Adrenal gland (tissue), 5 donors: Measurements from ENCODE around the gene TRIP10.

Experiments used
- CTCF ChIP-seq, 6 experiments: fragments of 450-650 bp in 4 of 6; fragments of 200-600 bp in 2 of 6; sonication (generic) in 1 of 6; IDR thresholded peaks; 1 replicate in 5 of 6; 2 replicates in 1 of 6; pipeline versions ENCODE4 v1.5.1 to v1.8.0; 2016 to 2021; ENCODE audit warnings: antibody characterized with exemption in 6 of 6, mild to moderate bottlenecking in 2 of 6, moderate library complexity in 1 of 6
- POLR2A ChIP-seq, 2 donors: fragments of 450-650 bp; IDR thresholded peaks; one replicate each; pipeline ENCODE4 v1.6.1; 2017; ENCODE audit warnings: antibody characterized with exemption in 2 of 2, mild to moderate bottlenecking in 2 of 2, moderate library complexity in 1 of 2
- donor health status: DM: no; HTN: no; CAD: no.

- no peak for TF ChIP-seq CTCF (IDR thresholded peaks at IDR 0.05)
- TF ChIP-seq POLR2A (IDR thresholded peaks at IDR 0.05) = no peak
These were observed 58.2 kb downstream of the TRIP10 start for GRCh38 chr19:6797646-6798045.
